RWPE1 (cell line): Measurements from ENCODE around the gene SPC25.

Experiments used
- CTCF ChIA-PET: fragments of 350-600 bp; sonication (Branson Sonifier 250); formaldehyde crosslinking; extraction: SDS; loops from one replicate; lab custom pipeline; 2021; lab: Yijun Ruan, JAX
- POLR2A ChIA-PET: fragments of 400-600 bp; formaldehyde crosslinking; extraction: SDS; loops from one replicate; lab custom pipeline; 2020; ENCODE audit warnings: antibody characterized with exemption; ENCODE audit not compliant: low non-redundant PET; lab: Yijun Ruan, JAX
- DNase-seq: peaks from one replicate; pipeline ENCODE4 v3.0.0; 2012; ENCODE audit warnings: low spot score
- H3K27ac ChIP-seq: fragments of 450-650 bp; 2 replicates; pipeline ENCODE4 v1.5.1; 2017
- CTCF ChIP-seq: fragments of 450-650 bp; conservative IDR thresholded peaks from 2 replicates; pipeline ENCODE4 v1.5.1; 2017; ENCODE audit warnings: low read depth, mild to moderate bottlenecking

The SPC25 gene

GRCh38 chr2:168850846-168851245 is 39.4 kb downstream of the SPC25 start:
- ChIA-PET POLR2A (no interaction called here), CTCF (no interaction called here)
- H3K27ac ChIP-seq = no peak overlapping the region
- DNase-seq = no peak
- TF ChIP-seq CTCF = no peak

GRCh38 chr2:168849610-168850009 is 40.6 kb downstream of the SPC25 start:
- no peak overlapping the region for H3K27ac ChIP-seq
- ChIA-PET POLR2A (no interaction called here), CTCF (no interaction called here)
- DNase-seq = no peak
- TF ChIP-seq CTCF = no peak

- DNase-seq = no peak
- ChIA-PET POLR2A (no interaction called here), CTCF (no interaction called here)
- TF ChIP-seq CTCF = no peak
- H3K27ac ChIP-seq = no peak overlapping the region
Observed at GRCh38 chr2:168848225-168848624, 42.0 kb downstream of the SPC25 start.

- POLR2A ChIA-PET = no interaction called here
- no peak for DNase-seq
- CTCF ChIA-PET = no interaction called here
- TF ChIP-seq CTCF = no peak
- no peak overlapping the region for H3K27ac ChIP-seq
Observed at GRCh38 chr2:168843253-168843652, 47.0 kb downstream of the SPC25 start.

GRCh38 chr2:168841445-168841844 is 48.8 kb downstream of the SPC25 start:
- CTCF ChIA-PET = no interaction called here
- no peak for DNase-seq
- no peak overlapping the region for H3K27ac ChIP-seq
- no peak for TF ChIP-seq CTCF
- POLR2A ChIA-PET = no interaction called here

- H3K27ac ChIP-seq = no peak overlapping the region
- POLR2A ChIA-PET = no interaction called here
- TF ChIP-seq CTCF = no peak
- CTCF ChIA-PET = interaction anchor here (0.5 kb wide), 1 partner anchor 202 kb away, joined by 3 read pairs; no protein-coding TSS in a partner anchor
- no peak for DNase-seq
Observed at GRCh38 chr2:168835969-168836368, 54.3 kb downstream of the SPC25 start.

- no peak overlapping the region for H3K27ac ChIP-seq
- no peak for DNase-seq
- TF ChIP-seq CTCF = no peak
- ChIA-PET CTCF (no interaction called here), POLR2A (no interaction called here)
Observed at GRCh38 chr2:168831662-168832061, 58.6 kb downstream of the SPC25 start.
